ENCODE results near the gene WDR7. TPM values are rescaled to one million over a fixed set of nuclear protein-coding genes. Genes with fewer than 3 reads are reported as not detected.

WDR7 gene
- total RNA-seq, 1 experiment from 2014 or later, result 11.5 TPM

DNA sequence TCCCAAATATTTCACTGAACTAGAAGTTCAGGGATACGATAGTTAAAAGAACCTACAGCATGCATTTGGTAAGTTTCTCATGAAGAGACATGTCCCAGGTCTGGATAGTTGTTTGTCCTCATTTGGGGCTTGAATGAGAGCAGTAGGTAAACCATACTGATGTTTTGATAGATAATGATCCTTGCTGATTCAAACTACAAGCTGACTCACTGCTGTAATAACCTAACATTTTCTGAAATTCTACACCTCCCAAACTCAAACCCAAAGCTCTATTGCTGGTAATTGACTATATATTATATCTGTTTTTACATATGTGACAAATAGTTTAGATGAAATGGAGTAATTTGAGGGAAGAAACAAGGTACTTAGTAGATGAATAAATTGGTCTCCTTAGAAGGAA, 341.6 kb downstream of the WDR7 start:
- Histone ChIP-seq H4K20me1 (ENCODE audit: insufficient read depth) (no peaks in the 10 kb centered on the region), H3K79me2 (ENCODE audit: insufficient read depth, low read length) (no peaks in the 10 kb centered on the region), H3K27ac (ENCODE audit: low read depth, low read length) (no peak overlapping the region), H3K4me1 (ENCODE audit: control insufficient read depth in 1 of 2, insufficient read depth in 2 of 2, low read length in 2 of 2) (no peaks in the 10 kb centered on the region), H3K36me3 (ENCODE audit: control insufficient read depth in 1 of 2, insufficient read depth in 2 of 2, low read length in 2 of 2) (no peaks in the 10 kb centered on the region), H2AFZ (ENCODE audit: low read depth, low read length, poor library complexity, severe bottlenecking) (no peak overlapping the region), H3K4me2 (ENCODE audit: low read length) (no peak overlapping the region), H3K27me3 (ENCODE audit: insufficient read depth, low read length) (no peaks in the 10 kb centered on the region), H3K4me3 (replicated peaks in 1 of 2; ENCODE audit: low read depth in 1 of 2, low read length in 2 of 2) (no peak overlapping the region), H3K9me3 (ENCODE audit: control insufficient read depth in 1 of 2, insufficient read depth in 1 of 2, low read depth in 1 of 2, low read length in 2 of 2) (no peaks in the 10 kb centered on the region), H3K9ac (ENCODE audit: low read length) (no peak overlapping the region), H3K9me2 (ENCODE audit: insufficient read depth) (no peaks in the 10 kb centered on the region)
- ChIA-PET POLR2A (no interaction called here), RAD21 (ENCODE audit: low non-redundant PET in 1 of 2, low total read pairs in 2 of 2, uncharacterized antibody in 2 of 2, unreplicated experiment in 2 of 2) (no interaction called here), CTCF (interaction anchor here (0.8 kb wide), 1 partner anchor 124 kb away, joined by 4 read pairs; no protein-coding TSS in a partner anchor)
- TF ChIP-seq, protein P1, sequence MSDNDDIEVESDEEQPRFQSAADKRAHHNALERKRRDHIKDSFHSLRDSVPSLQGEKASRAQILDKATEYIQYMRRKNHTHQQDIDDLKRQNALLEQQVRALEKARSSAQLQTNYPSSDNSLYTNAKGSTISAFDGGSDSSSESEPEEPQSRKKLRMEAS (IDR thresholded peaks at IDR 0.05), result no peak
- TF ChIP-seq SRF (IDR thresholded peaks at IDR 0.05; ENCODE audit: low read depth), result no peak
- TF ChIP-seq ELF1 (IDR thresholded peaks at IDR 0.05; ENCODE audit: borderline replicate concordance, low read depth), result no peak
- TF ChIP-seq TCF7L2 (IDR thresholded peaks at IDR 0.05; ENCODE audit: borderline replicate concordance, extremely low read depth, insufficient read depth, insufficient read length), result no peak
- no peak for TF ChIP-seq CBX3 (IDR thresholded peaks at IDR 0.05; ENCODE audit: low read depth)
- no peak for TF ChIP-seq ZNF274 (IDR thresholded peaks at IDR 0.05; ENCODE audit: low read depth, low read length)
- no peak for TF ChIP-seq EZH2phosphoT487 (IDR thresholded peaks at IDR 0.05; ENCODE audit: borderline replicate concordance)
- no peak for TF ChIP-seq ZFX (IDR thresholded peaks at IDR 0.05)
- TF ChIP-seq, protein P2, sequence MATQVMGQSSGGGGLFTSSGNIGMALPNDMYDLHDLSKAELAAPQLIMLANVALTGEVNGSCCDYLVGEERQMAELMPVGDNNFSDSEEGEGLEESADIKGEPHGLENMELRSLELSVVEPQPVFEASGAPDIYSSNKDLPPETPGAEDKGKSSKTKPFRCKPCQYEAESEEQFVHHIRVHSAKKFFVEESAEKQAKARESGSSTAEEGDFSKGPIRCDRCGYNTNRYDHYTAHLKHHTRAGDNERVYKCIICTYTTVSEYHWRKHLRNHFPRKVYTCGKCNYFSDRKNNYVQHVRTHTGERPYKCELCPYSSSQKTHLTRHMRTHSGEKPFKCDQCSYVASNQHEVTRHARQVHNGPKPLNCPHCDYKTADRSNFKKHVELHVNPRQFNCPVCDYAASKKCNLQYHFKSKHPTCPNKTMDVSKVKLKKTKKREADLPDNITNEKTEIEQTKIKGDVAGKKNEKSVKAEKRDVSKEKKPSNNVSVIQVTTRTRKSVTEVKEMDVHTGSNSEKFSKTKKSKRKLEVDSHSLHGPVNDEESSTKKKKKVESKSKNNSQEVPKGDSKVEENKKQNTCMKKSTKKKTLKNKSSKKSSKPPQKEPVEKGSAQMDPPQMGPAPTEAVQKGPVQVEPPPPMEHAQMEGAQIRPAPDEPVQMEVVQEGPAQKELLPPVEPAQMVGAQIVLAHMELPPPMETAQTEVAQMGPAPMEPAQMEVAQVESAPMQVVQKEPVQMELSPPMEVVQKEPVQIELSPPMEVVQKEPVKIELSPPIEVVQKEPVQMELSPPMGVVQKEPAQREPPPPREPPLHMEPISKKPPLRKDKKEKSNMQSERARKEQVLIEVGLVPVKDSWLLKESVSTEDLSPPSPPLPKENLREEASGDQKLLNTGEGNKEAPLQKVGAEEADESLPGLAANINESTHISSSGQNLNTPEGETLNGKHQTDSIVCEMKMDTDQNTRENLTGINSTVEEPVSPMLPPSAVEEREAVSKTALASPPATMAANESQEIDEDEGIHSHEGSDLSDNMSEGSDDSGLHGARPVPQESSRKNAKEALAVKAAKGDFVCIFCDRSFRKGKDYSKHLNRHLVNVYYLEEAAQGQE (IDR thresholded peaks at IDR 0.05; ENCODE audit: low read depth), result no peak
- TF ChIP-seq, protein P3, sequence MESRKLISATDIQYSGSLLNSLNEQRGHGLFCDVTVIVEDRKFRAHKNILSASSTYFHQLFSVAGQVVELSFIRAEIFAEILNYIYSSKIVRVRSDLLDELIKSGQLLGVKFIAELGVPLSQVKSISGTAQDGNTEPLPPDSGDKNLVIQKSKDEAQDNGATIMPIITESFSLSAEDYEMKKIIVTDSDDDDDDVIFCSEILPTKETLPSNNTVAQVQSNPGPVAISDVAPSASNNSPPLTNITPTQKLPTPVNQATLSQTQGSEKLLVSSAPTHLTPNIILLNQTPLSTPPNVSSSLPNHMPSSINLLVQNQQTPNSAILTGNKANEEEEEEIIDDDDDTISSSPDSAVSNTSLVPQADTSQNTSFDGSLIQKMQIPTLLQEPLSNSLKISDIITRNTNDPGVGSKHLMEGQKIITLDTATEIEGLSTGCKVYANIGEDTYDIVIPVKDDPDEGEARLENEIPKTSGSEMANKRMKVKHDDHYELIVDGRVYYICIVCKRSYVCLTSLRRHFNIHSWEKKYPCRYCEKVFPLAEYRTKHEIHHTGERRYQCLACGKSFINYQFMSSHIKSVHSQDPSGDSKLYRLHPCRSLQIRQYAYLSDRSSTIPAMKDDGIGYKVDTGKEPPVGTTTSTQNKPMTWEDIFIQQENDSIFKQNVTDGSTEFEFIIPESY (IDR thresholded peaks at IDR 0.05; ENCODE audit: extremely low read depth, insufficient replicate concordance, low read length), result no peak
- no peak for TF ChIP-seq FOSL1 (IDR thresholded peaks at IDR 0.05; ENCODE audit: low read depth)
- TF ChIP-seq EZH2 (IDR thresholded peaks at IDR 0.05), result no peak
- no peak for TF ChIP-seq EGR1 (IDR thresholded peaks at IDR 0.05; ENCODE audit: low read depth)
- no peak for ATAC-seq
- DNase-seq (ENCODE audit: low read depth, low spot score), result no peak
- no TSS peak for BruUV-seq (replicated peaks)
- intact Hi-C loops (cut with micrococcal nuclease), result no loop called here
